Stimulated activated CD4-positive, alpha-beta T cell treated with anti-CD3 and anti-CD28 coated beads, Interleukin-1b, Interleukin-23, amount 100 ng/mL, for 48 hours (primary cell): Measurements from ENCODE around the gene TMA7B.

Experiments used
- DNase-seq: peaks from one replicate; pipeline ENCODE4 v3.0.0-alpha.2; 2020

TMA7B gene

GRCh38 chr22:39959640-39960447 is at the start of gene TMA7B:
TMA7B (plus strand) TSS chr22:39960397; CDS start chr22:39964375, 3,978 bp downstream.
- DNase-seq, result peak; percentile 28

DNA sequence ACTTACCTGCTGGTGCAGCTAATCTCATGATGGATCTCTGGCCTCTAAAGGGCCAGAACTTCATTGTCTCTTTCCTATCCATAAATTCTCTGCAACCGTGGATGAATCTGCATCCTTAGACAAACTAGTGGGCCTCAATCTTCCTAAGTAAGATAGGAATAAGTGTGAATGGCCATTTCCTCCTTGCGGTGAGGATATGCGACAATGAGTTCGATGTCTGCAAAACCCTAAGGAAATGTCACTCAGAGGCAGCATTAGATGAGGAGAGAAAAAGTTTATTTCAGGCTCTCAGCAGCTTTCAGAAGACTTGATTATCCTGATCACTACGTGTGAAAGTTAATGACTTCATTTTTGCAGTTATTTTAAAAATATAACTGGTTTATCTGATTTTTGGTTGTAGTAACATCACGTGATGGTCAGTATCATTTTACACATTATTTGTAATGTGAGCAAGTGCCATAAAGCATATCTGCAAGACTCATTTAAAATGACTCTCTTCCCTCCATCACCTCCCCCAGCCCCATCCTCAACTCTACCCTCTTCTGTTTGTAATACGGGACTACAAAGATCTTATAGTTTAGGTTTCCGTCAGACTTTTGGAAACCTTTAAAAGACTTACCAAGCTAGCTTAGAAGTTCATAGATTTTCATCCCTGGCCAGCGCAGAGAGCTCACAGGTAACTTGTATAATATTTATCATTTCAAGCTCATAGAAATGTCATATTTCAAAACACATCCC is 49.2 kb upstream of the TMA7B start:
- no peak for DNase-seq

- DNase-seq, result no peak
Observed at GRCh38 chr22:39913321-39913720, 46.9 kb upstream of the TMA7B start.

DNA sequence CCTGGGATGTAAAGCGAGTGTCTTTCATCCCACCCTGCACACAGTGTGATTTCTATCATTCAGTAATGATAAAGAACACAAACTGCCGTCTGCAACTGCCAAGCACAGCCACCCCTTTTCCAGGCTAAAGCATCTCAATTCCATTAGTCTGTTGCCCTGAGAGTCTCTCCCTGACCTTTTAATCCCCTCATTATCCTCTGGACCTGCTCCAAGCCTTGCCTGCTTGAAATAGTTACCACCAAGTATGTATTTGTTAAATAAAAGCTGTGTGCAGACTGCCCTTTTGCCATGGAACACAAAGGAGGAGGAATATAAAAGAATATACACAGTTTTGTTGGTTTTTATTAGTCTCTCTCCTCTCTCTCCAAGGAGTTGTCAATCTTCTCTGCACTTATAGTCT is 46.3 kb upstream of the TMA7B start:
- no peak for DNase-seq

DNA sequence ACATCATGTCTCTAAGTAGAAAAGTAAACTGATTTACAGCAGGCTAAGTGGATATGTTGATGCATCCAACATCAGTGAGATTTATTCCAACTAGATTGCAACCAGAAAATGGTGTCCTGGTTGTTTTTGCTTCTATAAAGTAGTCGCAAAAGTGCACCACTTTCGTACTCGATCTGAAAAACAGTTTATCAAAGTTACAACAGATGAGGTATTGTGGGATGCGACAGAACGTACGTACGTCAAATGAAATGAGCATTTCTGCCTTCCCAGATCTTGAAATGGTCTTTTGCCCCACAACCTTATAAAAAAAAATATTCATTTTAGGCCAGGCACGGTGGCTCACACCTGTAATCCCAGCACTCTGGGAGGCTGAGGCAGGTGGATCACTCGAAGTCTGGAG is 45.6 kb upstream of the TMA7B start:
- no peak for DNase-seq

DNA sequence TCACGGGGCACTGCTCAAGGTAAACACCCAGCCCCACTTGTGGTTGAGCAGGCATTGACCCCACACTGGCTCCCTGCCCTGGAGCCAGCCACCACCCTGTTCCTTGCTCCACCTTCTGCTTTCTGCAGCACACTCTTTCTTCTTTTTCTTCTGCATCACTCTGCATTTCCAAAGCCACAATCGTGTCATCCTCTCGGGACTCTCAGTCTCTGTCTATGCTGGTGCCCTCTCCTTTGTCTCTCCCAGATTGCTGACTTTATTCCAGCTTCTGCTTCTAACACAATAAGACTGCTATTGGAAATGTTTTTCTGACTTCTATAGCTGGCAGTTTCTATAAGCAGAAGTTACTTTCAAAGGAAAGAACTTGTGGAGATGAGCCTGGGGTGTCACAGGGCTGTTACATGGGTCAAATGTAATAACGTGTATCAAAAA is 44.9 kb upstream of the TMA7B start:
- DNase-seq, result no peak

DNA sequence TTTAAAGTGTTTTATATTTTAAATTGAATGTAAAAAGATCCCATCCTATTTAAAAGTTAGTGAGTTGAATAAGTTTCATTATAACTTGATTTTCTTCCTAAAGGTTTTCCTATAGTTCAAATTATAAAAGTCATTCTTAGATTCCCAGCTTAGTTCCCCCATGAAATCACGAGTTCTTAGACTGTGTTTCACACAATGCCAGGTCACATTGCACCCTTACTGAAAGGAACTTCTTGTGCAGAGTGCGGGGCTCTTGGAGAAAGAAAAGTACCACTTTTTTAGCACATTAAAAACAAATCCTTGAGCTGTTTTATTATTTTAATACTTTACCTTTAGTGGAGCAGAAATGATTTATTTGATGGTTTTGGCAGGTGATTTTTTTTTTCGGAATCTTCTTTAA is 43.7 kb upstream of the TMA7B start:
- no peak for DNase-seq

GRCh38 chr22:39917197-39917643 is 43.0 kb upstream of the TMA7B start:
- no peak for DNase-seq

DNA sequence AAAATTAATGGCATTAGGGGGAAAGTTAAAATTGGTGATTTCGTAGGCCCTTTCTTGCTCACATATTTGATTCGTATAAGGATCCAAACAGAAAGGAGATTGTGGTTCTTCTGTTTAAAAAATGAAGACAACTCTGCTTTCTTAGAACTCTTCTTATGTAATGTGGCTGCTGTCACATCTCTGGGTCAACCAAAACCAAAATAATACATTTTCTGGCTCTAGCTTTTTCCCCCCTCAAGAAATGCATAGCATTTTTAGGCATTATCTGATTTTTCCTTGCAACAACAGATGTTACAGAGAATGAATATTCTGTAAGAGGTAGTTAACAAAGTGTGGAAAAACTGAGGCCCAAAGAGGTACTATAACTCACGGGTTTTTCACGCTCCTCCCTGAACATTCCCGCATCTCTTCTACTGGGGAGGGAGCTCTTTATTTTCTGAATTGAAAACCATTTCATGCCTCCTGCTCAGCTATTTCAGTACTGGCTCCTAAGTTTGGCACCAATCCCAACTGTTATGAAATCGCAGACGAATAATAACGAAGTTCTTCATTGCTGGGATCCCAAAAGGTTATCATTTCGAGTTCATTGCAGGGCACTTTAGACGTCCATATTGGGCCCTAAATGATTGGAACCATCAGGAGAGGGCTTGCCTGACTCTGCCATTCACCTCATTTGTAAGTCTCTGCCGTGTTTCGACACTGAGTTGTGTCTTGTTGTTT is 42.3 kb upstream of the TMA7B start:
- no peak for DNase-seq

GRCh38 chr22:39920134-39920743 is 40.0 kb upstream of the TMA7B start:
- DNase-seq, result peak; percentile 80

- DNase-seq, result no peak
Observed at GRCh38 chr22:39923696-39924095, 36.5 kb upstream of the TMA7B start.

DNA sequence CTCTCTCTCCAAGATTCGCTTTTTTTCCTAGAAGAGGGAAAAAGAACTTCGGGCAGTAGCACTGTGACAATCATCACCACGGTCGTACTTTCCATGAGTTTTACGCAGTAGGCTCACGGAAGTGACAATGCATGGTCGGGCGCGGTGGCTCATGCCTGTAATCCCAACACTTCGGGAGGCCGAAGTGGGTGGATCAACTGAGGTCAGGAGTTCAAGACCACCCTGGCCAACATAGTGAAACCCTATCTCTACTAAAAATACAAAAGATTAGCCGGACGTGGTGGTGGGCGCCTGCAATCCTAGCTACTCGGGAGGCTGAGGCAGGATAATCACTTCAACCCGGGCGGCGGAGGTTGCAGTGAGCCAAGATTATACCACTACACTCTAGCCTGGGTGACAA is 35.9 kb upstream of the TMA7B start:
- DNase-seq, result no peak

DNA sequence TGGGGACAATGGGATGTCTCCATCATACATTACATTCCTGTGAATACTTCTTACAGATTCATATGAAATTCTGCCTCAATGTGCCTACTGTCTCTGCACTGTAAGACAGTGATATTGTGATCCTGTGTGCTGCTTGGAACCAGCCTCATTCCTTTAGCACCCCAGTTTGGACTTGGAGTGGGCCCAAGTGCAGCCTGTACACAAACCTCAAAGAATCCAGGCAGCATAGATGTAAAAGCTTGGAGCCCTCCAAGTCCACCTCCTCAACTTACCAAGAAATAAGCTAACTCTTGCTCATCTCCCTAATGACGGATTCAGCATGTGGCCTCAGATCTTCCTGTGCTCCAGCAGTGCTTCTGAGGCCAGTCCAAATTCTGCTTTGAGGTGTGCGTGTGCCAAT is 34.9 kb upstream of the TMA7B start:
- DNase-seq, result no peak

DNA sequence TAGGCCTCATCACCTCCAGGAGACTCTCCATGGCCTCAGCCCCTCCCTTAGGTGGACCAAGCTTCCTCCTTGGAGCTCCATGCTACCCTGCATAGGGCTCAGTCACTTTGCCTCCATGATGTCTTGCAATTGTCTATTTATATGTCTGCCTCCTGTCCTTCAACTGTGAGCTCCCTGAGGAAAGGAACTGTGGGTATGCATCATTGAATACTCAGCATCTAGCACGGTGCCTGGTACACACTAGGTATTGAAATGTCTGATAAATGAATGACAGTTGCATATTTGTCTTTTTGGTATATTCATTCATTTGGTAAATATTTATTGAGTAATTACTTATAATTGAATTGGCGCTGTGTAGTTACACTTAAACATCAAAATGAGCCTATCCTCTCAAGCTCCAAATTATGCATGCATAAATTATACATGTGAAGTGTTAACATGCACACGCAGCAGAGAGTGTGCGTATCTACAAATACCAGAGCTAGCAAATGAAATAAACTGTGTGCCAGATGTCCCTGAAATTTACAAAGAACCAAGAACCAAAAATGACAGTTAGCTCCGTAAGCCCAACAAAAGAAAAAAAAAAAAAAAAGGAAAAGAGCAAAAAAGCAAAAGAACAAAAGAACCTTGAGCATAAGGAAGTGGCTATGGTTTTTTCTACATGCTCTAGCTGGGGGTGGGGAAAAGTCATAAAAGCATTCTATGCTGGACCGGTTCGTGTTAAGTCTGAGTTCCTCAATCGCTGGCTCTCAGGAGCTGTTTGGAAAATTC is 34.1 kb upstream of the TMA7B start:
- DNase-seq, result no peak

DNA sequence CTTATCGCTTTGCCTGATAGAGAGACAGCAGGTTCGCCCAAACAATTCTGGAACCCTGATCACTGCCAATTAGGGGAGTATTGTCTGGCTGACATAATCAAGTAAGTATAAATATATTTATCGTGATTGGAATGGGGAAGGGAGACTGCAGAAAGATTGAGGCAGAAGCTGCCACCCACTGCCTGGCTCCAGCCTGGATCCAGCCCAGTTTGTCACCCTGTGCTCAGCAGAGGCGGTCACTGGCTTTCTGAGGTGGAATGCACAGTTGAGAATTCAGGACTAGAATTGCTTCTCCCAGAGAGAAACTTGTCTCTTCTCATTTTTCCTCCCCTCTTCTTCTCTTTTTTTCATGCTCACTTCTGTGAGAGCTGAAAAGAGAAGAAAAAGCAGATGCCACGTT is 33.4 kb upstream of the TMA7B start:
- no peak for DNase-seq

GRCh38 chr22:39927544-39927943 is 32.7 kb upstream of the TMA7B start:
- DNase-seq, result no peak

GRCh38 chr22:39928536-39929520 is 31.4 kb upstream of the TMA7B start:
- DNase-seq, result no peak

GRCh38 chr22:39931251-39931650 is 28.9 kb upstream of the TMA7B start:
- DNase-seq, result no peak

DNA sequence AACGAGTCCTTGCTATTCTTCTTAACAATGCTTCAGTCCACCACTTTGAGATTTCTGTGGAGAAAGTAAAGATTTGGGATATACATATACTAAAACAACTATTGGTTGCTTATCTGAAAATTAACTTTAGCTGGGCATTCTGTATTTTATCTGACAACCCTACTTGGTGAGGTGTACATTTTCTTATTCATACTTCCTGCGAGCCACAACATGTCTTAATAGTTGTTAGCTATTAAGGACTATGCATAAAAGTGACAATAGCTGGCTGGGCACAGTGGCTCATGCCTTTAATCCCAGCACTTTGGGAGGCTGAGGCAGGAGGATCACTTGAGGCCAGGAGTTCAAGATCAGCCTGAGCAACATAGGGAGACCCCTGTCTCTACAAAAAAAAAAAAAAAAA is 28.0 kb upstream of the TMA7B start:
- no peak for DNase-seq

- peak; percentile 70 for DNase-seq
Observed at GRCh38 chr22:39932918-39933649, 27.1 kb upstream of the TMA7B start.
